ENCODE data around the gene GMDS.
A peak's percentile ranks its signal among the peaks of the same experiment; 100 is the strongest.

The GMDS gene

DNA sequence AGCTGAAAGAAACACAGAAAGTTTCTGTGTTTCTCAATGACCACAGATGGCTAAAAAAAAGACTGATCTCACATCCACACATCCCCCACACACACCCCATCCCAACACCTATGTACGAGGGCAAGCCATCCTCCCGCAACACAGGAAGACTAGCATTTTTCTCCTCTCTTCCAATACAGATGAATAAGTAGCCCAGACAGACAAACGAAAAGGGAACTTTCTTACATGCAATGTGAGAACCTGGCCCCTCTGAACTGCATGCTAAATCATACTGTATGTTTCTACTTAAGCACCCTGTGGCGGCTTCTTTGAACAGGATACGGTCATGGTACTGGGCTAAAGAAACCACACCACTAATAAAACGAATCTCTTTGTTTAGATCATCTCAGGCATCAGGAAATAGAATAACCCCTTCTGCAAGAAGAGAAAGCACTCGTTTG lies 116.2 kb downstream of the GMDS start:
- no peak for DNase-seq

DNA sequence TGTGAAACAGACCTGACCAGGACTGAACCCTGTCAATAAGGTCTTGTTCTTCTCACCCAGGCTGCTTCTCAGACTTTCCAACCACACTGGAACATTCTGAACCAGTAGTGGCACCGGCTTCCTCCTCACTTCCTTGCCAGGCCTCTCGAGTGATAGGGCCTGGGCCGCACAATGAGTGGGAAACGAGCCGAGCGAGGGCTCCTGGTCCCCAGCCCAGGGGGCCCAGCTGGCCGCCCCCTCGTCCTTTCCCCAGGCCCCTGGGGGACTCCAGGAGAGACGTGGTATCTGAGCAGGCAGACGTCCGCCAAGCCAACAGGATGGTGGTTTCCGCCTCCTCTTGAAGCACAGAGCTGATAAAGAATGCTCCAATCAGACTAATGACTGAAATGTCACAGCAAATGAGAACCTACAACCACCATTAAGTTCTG lies 117.9 kb downstream of the GMDS start:
- peak; percentile 67 for DNase-seq

DNA sequence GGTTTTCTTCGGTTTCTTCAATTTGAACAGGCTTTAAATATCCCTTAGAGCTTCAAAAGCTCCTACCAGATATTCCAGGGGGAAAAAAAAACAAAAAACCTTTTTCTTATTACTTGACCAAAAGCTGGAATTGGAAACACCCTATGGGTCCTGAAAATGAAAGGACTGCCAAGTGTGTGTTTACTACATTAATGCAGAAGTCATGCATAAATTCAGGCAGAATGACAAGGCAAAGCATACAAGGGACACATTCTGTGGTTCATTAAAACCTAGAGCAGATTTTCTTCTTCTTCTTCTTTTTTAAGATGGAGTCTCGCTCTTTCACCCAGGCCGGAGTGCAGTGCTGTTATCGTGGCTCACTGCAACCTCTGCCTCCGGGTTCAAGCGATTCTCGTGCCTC lies 119.1 kb downstream of the GMDS start:
- no peak for DNase-seq

DNA sequence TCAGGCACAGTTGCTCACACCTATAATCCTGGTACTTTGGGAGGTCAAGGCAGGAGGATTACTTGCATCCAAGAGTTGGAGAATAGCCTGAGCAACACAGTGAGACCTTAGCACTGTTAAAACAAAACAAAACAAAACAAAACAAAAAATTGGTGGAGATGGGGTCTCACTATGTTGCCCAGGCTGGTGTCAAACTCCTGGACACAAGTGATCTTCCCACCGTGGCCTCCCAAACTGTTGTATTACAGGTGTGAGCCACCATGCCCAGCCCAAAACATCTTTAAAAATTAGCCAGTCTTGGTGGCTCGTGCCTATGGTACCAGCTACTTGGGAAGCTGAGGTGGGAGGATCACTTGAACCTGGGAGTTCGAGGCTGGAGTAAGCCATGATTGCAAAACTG lies 120.2 kb downstream of the GMDS start:
- no peak for DNase-seq

DNA sequence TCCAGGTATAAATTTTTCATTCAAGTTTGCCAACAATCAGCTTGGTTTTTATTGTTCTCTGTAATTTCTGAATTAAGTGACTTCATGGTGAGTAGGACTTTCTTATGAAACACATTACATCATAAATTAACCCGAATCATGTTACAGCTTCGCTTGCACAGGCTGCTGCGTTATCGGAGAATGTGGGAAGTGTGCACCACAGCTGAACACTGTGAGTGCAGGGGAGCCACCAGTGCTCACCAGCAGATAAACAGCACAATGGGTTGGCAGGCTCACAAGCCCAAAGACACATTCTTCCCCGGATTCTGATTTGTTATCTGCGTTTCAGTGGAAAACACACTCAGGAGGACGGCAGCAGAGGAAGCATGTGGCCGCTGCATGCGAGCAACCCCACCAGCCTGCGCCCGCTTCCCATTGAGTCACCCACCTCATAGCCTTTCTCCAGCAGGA lies 121.1 kb downstream of the GMDS start:
- no peak for DNase-seq

DNA sequence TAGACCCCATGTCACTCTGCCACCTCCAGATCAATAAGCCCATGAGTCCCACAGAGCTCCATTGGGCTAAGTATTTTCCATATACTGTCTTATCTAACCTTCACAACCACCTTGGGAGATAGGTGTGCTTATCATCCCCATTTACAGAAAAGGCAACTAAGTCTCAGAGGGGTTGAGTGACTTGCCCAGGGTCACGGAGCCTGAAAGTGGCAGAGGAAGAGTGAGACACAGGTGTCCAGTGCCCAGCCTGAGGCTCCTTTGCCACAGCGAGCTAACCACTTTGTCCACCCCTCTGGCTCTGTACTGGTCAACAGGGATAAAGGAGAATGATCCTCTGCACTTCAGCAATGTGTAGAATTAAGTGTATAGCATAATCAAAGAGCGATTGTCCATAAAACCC lies 124.5 kb downstream of the GMDS start:
- no peak for DNase-seq

DNA sequence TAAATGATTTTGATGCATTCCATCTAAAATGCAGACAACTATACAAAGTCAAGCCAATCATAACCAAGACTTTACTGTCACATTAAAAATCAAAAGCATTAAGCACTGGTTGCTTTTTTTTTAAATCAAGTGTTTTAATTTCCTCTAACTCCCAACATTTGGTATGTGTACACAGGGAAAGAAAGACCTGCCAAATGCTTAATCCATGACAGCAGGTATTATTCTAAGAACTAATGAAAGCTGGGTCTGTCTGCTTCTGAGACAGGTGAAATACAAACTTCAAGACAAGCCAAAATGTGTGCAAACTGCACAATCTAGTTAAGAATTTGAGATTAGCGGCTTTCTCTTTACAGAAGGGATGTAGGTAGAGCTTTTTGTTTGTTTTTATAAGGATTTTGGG lies 126.1 kb downstream of the GMDS start:
- no peak for DNase-seq

DNA sequence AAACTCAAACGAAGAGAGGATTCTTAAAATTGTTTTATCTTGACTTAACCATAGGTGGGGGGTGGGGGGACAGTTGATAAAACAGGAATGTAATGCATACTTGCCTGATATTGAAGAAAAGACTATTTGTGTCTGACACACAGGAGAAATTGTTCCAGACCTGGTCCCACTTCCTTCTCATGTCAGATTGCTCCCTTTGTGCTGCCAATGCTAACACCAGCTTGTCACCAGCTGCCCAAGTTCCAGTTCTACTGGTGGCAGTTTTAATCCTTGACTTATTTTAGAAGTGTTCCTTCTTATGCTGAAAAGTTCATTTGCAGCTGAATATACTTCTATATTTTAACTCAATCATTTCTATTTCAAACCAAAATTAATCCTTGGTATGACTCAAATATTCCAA lies 127.3 kb downstream of the GMDS start:
- DNase-seq, result no peak

DNA sequence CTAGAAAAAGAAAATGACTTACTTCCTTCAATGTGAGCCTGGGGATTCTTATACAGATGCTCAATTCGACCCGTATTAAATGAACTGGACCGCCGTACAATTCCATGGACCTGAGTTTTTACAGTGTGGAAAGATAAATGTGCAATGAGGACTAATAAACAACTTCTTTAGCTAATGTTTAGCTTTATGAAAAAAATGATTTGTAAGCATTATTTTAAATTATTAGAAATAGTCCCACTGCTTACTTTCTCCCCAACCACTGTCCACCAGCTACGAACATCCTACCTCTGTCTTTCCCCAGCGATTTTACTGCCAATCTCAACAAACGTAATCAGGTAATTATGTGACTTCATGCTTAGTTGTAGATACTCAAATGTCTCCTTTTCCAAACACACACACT lies 128.0 kb downstream of the GMDS start:
- no peak for DNase-seq

DNA sequence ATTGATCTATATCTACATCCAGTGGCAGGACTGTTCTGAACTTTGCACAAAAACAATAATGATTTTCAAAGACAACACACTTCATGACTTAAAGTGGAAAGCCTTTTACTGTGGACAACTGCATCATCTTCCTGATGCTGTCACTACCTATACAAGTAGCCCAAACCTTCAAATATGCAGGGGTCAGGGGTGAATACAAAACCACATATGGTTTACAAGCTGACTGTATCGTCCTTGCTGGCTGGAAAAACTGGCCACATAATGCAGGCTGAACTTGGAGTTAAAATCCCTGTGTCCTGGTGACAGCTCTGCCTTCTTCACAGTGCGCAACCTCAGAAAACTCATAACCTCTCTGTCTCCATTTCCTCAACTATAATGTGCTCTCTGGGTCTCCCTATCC lies 128.9 kb downstream of the GMDS start:
- no peak for DNase-seq

DNA sequence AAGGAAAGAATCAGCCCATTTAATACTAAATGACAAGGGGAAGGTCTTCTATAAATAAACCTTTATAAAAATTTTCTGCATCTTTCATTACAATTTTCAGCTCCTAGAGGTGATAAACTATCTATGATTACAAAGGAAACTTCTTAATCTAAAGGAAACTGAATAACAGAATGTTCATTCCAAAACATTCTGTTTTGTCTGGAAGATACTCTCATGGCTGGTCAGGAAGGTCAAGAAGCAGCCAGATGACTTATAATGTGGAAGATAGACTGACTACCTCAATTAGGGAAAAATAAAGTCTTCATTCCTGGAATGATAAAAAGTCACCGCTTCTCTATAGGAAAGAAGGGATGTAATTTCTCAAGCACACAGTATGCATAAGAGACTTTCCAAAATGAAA lies 131.3 kb downstream of the GMDS start:
- no peak for DNase-seq

DNA sequence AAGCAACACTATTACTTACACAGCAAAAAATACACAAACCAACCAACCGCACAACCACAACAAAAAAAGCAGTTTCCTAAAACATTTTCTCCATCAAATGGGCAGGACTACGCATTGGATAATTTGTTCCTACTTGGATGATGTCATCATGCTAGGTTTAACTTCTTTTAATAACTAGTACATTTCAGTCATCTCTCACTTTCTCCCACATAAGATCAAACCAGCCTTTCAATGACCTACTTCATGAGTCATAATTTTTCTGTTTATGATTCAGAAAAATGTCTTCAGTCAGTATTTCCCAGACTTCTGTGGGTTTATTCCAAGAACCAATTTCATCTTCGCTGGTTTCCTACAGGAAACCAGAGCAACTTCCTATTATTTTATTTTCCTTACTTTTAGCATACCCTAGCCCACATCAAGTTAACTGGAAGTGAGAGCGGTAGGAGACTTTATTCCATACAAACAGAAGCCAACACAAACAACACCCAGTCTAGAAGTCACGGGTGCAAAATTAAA lies 134.2 kb downstream of the GMDS start:
- DNase-seq, result no peak

DNA sequence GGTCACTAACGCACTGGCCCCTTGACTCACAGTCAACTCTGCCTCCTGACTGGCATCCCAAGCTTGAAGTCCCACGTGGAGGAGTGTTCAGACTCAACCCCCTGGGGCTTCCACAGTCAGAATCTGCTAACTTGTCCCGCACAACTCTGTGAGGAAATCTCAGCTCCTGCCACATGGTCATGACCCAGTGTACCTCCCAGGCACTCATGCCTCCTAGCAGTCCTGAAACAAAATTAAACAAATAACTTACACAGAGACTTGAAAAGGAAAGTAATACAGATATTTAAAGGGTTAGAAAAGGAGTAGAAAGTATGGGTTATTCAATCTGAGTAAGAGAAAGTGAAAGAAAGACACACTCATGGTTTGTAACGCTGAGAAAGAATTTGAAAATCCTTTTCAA lies 134.9 kb downstream of the GMDS start:
- DNase-seq, result no peak

DNA sequence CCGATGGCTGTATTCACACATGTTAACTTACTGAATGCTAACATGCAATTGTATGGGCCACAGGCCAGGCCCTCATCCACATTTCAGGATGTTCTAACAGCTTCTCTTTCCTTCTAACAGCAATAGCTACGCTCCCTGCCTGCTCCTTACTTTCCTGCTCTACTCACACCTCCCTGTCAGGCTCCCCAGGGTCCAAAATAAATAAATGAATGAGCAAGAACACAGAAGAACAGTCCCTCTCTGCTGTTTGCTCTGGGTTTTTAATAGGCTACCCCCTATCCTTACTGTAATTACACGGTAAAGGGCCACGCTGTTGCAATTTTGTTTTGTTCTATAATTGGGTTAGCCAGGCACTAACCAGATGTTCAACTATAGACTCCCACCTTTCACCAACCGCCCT lies 135.6 kb downstream of the GMDS start:
- no peak for DNase-seq

DNA sequence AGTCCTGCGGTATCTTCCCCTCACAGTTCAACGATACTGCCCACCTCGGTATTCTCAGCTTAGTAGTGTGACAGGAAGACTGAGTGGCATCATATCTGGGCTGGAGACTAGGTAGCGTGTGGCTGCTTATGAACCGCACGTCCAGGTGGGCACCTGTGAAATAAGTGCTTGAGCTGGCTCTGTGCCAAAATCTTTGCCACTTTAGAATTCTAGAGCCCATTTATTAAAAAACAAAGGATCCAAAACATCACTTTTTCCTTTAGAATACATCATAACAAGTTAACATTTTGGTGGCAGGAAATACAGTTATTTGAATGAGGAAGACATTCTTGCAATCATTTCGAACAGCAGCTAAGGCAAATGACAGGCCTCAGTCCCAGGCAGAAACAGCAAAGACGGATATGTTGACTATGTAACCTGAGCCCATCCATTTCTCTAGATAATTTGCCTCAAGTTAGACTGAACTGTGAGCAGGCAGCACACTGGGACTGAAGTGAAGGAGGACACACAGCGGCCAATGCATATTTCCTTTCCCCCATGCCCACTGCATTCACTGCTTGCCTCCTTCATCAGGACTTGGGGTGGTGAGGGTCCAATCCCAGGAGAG lies 136.6 kb downstream of the GMDS start:
- DNase-seq, result no peak

DNA sequence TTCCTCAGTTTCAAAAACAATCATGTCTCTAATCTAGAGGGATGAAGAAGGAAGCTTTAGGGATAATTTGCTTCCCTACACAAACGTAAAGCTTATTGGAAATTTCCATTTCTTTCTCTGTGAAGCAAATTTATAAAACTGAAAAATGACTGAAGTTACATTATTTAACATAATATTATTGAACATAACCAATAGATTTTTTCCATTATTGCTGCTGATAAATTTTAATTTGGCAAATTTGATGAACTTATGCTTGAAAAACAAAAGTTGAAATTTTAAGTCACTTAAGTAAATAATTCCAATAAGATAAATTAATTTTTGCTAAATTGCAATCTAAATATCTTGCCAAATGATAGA lies 140.9 kb downstream of the GMDS start:
- no peak for DNase-seq

DNA sequence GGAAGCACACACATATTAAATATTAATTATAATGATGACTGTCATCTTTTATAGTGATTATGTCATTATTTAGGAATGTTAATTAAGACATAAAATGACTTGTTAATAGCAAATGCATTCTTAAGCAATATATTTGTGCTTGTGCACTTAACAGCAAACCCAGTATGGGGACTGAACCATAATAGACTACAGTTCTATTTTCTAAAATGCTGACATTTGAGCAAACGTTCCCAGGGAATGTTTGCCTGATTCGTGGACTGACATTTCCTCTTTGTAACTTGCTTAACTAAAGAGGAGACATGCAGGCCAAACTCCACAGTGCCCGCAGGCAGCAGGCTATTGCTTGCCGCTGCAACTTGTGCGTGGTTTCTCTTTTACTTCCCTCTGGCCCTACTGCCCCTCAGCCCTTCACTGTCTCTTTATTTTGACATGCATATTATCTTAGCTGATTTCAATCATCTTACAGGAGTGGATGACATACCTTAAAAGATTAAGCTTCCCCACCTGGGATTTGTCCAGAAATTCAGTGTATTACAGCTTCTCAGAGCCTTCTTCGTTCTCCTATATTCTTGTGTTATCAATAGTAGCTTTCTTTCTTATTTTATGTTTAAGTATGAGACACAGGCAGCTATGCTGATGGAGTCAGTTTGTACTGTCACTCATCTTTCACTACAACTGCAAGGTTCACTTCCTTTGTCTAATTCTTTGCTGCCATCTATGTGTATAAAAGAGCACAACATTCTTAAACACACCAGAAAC lies 141.5 kb downstream of the GMDS start:
- no peak for DNase-seq

DNA sequence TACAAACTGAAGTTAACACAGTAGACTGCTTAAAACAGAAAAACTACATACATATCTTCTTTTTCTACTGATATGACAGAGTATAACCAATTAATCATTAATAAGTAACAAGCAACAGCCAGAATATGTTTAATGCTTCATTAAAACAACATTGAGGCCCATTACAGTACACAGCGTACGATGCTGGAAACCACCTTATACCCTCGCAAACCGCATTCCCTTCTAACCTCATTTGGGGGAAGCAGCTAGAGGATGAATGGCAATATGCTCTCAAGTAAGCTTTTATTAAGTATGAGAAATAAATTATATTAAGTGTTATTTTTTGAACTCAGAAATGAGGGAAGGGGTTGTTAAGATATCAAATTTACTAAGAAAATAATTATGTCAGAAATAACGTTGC lies 142.4 kb downstream of the GMDS start:
- DNase-seq, result no peak

DNA sequence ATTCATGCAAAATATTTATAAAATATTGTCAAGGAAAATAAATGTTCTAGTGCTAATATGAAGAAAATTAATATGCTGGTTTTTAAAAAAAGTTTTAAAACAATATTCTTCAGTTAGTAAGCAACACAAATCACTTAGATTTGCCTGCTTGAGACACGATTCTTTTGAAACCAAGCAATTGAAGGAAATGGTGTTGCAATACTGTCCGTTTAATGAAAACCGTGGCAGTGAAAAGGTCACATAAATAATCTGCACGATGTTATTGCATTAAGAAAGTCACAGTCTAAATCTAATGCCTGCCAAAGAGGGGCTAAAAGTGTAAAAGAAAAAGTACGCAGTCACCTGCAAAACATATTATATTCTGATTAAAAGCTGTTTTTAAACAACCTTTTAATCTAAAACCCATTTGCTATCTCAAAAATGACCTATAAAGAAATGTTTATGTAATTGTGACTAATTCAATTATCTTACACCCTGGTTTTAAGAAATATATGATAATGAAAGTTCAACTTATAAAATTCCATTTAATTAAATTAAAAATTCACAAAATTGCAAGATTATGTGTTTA lies 143.0 kb downstream of the GMDS start:
- DNase-seq, result no peak

DNA sequence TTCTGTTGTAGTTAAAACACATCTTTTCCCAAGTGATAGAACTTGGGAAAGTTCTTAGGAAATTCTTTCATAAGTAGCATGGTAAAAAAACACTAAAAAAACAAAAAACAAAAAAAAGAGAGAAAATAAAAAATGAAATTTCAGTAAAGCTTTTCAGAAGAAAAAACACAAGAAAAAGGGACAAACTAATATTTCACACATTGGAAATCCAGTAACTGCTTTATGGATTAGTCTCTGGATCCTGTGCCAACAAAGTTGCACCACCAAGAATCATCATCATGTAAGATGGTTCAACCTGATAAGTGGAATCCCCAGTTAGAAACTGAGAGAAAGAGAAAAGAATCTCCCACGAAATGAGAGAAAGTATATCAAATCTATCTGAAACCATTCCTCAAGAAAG lies 144.2 kb downstream of the GMDS start:
- DNase-seq, result no peak

DNA sequence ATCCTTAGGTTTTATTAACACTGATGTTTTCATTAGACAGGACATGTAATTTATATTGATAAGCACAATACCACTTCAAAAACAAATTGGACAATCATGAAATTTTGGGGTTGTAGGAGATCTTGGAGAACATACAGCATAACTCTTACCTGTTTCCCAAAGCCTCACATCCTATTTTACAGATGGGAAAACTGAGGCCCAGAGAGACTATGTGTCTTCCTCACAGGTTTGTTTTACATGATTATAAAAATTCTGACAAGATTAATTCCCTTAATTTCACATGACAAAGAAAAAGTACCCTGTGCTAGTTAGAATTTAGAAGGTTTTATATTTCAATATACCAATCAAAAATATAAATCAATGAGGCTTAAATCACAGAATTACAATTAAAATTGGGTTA lies 145.5 kb downstream of the GMDS start:
- no peak for DNase-seq

DNA sequence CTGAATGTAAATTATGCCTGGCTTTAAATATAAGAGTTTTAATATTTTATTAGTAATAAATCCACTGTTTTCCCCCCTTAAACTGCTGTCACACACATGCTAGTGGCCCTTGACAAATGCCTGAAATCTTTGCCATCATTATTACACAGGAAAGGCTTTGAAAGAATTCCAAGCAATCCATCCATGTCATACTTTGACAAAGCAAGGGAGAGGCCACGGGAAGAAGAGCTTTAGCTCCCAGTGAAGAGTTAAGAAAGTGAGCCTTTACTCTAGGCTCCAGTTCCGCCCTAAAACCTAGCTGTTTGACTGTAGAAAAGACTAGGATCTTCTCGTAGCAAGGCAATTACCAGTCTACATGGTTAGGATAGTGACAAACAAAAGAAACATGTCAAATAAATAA lies 147.9 kb downstream of the GMDS start:
- no peak for DNase-seq

DNA sequence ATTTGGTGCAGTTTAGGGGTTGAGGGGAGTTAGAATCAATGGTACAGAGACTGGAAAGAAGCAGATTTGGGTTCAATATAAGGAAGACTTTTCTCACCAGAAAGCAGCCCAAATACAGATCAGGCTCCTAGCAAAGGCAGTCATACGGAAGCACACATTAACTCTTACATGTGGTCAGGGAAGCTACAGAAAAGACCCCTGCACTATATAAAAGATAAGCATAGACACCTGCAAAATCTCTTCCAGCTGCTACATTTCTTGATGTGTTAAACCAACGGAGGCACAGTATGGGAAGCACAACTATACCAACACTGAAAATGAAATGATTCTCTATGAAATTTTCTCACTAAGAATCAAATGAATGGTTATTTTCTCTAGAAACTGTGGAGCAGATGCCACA lies 150.8 kb downstream of the GMDS start:
- no peak for DNase-seq

DNA sequence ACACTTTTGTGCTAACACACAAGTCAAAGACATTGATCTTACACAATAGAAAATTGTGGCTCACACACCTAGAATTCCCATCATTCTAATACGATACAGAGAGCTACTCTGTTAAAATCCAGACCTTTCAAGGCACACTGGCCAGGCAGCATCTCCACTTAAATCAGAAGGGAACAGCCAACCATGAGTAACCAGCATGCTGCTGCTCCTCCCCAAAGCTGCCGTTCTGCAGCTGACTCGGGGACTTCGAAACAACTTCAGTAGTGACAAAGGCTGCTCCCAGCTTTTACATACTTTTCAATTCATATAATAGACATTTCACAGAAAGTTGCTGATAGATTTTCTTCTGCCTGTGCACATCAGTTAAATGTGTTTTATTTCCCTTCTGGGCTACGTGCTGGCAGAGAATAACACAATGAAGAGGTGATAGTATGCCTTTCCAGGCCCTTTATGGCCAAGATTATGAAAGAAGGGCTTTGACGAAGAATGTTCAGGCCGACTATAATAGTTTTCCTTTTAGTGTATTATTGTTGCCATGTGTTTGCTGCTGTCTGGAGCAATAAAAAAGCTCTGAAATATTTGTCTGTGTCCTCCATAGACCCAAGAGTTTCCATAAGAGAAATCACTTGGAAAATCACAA lies 159.0 kb downstream of the GMDS start:
- DNase-seq, result no peak
